Astrocyte (in vitro differentiated cells and primary cell): ENCODE data around the gene PTH1R.

Source experiments
- EZH2 ChIP-seq: IDR thresholded peaks from 2 replicates; pipeline ENCODE4 v1.6.1; 2012; ENCODE audit warnings: mild to moderate bottlenecking, low read length, inconsistent platforms; ENCODE audit not compliant: insufficient read depth
- TF ChIP-seq, protein P1 (sequence below): IDR thresholded peaks from 2 replicates; pipeline ENCODE4 v1.5.1; 2011; ENCODE audit warnings: low read depth, mild to moderate bottlenecking, inconsistent platforms, low read length, moderate library complexity; ENCODE audit not compliant: insufficient read depth

- TF ChIP-seq, protein P1, sequence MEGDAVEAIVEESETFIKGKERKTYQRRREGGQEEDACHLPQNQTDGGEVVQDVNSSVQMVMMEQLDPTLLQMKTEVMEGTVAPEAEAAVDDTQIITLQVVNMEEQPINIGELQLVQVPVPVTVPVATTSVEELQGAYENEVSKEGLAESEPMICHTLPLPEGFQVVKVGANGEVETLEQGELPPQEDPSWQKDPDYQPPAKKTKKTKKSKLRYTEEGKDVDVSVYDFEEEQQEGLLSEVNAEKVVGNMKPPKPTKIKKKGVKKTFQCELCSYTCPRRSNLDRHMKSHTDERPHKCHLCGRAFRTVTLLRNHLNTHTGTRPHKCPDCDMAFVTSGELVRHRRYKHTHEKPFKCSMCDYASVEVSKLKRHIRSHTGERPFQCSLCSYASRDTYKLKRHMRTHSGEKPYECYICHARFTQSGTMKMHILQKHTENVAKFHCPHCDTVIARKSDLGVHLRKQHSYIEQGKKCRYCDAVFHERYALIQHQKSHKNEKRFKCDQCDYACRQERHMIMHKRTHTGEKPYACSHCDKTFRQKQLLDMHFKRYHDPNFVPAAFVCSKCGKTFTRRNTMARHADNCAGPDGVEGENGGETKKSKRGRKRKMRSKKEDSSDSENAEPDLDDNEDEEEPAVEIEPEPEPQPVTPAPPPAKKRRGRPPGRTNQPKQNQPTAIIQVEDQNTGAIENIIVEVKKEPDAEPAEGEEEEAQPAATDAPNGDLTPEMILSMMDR: no peak
- no peak for TF ChIP-seq EZH2
Observed at GRCh38 chr3:46844881-46845312, 32.6 kb upstream of the PTH1R start.
